ENCODE measurements around the gene BLACAT1. TPM values are rescaled to one million over a fixed set of nuclear protein-coding genes. Genes with fewer than 3 reads are reported as not detected.

Gene BLACAT1
- total RNA-seq, 1 donor from 2014 or later, result 2.0 TPM

DNA sequence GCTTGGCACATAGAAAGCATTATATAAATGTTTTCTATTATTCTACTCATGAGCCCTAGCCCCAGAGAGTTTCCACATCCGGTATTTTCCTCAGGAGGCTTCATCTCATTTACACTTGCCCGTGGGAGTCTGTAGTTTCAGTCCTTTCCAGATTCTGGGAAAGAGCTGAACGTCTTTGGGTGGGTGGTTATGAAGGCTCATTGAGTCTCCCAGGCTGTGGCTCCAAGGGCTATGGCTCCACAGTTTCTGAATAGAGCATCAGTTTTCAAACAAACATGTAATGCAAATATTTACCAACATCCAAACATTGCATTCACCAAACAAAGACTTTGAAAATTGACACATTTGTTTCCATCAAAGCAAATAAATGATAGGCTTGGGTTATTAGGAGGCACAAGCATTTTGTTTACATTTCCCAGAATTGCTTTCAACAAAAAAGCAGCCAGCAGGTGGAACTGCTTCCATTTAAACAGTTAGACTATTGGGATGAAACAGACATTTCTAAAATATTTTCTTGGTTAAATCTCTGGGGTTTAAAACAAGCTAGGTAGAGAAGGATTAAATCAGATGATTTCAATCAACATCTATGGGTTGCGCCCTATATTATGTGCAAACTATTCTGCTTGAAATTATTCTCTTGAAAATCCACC is 32.7 kb downstream of the BLACAT1 start:
- Histone ChIP-seq H3K4me3 (ENCODE audit: low read depth, low read length) (no peak overlapping the region), H3K27me3 (ENCODE audit: control insufficient read depth, insufficient read depth, low read length) (peaks cover 26% of the 10 kb centered on the region), H3K36me3 (ENCODE audit: control insufficient read depth, insufficient read depth, low read length) (no peaks in the 10 kb centered on the region)
- TF ChIP-seq CTCF (IDR thresholded peaks at IDR 0.05; ENCODE audit: insufficient read depth, low read length, poor library complexity, severe bottlenecking), result no peak
- no peak for DNase-seq (ENCODE audit: low read depth)

- no peak for DNase-seq (ENCODE audit: low read depth)
- TF ChIP-seq CTCF (IDR thresholded peaks at IDR 0.05; ENCODE audit: insufficient read depth, low read length, poor library complexity, severe bottlenecking), result no peak
- Histone ChIP-seq H3K4me3 (ENCODE audit: low read depth, low read length) (no peak within 1 kb of the TSS), H3K36me3 (ENCODE audit: control insufficient read depth, insufficient read depth, low read length) (no peaks in the 10 kb centered on the region), H3K27me3 (ENCODE audit: control insufficient read depth, insufficient read depth, low read length) (peaks cover 26% of the 10 kb centered on the region)
Measured at GRCh38 chr1:205421798-205422197, 34.0 kb downstream of the BLACAT1 start, which contains the start of gene LEMD1. TSS of gene LEMD1 (minus strand) at chr1:205422056. CDS start at chr1:205420536, 1,520 bp downstream.

DNA sequence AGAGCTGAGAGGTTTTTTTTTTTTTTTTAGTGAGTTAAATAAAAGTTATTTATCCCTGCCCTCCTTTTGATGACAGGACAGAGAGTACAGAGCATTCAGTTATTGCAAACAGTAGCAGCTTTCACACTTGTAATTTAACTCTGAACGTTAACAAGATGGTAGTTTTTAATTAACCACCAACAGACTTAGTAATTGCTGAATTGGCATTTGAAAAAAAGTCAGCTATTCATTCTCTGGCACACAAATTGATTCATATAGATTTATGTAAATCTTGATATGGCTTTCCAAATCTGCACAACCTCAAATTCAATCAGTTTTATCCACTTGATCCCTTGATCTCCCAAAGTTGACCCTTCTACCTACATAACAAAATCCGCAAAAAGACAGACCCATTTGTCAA is 34.9 kb downstream of the BLACAT1 start:
- peaks cover 24% of the 10 kb centered on the region for H3K27me3 ChIP-seq (ENCODE audit: control insufficient read depth, insufficient read depth, low read length)
- no peaks in the 10 kb centered on the region for H3K36me3 ChIP-seq (ENCODE audit: control insufficient read depth, insufficient read depth, low read length)
- no peak for DNase-seq (ENCODE audit: low read depth)
- H3K4me3 ChIP-seq (ENCODE audit: low read depth, low read length), result no peak overlapping the region
- TF ChIP-seq CTCF (IDR thresholded peaks at IDR 0.05; ENCODE audit: insufficient read depth, low read length, poor library complexity, severe bottlenecking), result no peak

GRCh38 chr1:205417870-205418635 is 37.8 kb downstream of the BLACAT1 start:
- no peak overlapping the region for H3K4me3 ChIP-seq (ENCODE audit: low read depth, low read length)
- DNase-seq (ENCODE audit: low read depth), result no peak
- no peaks in the 10 kb centered on the region for H3K36me3 ChIP-seq (ENCODE audit: control insufficient read depth, insufficient read depth, low read length)
- peaks cover 9% of the 10 kb centered on the region for H3K27me3 ChIP-seq (ENCODE audit: control insufficient read depth, insufficient read depth, low read length)
- no peak for TF ChIP-seq CTCF (IDR thresholded peaks at IDR 0.05; ENCODE audit: insufficient read depth, low read length, poor library complexity, severe bottlenecking)

DNA sequence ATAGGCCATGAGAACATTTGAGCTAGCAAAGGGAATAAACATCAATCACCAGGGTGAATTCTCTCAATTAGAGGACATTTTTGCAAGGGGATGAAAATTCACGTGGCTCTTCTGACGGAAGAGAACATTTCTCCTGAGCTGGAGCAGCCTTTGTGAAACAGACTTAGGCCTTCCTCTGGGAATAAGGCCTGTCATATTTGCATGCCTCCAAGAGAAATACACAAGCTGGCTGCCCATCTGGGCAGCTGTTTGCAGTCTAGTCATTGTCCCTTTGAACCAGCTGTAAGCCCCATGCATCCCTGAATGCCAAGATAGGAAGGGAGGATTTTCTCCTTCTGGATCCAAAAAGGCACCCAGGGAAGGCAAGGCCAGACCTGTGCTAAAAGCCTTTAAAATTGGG is 39.5 kb downstream of the BLACAT1 start:
- peaks cover 2% of the 10 kb centered on the region for H3K27me3 ChIP-seq (ENCODE audit: control insufficient read depth, insufficient read depth, low read length)

More for the DNA sequence above, 39.5 kb downstream of the BLACAT1 start:
- Histone ChIP-seq H3K36me3 (ENCODE audit: control insufficient read depth, insufficient read depth, low read length) (no peaks in the 10 kb centered on the region), H3K4me3 (ENCODE audit: low read depth, low read length) (no peak overlapping the region)
- no peak for TF ChIP-seq CTCF (IDR thresholded peaks at IDR 0.05; ENCODE audit: insufficient read depth, low read length, poor library complexity, severe bottlenecking)
- no peak for DNase-seq (ENCODE audit: low read depth)
